Peyer's patch (tissue), 4 donors: ENCODE measurements around the gene NUMA1.

Source experiments
- CTCF ChIP-seq, 6 experiments: fragments of 450-650 bp in 4 of 6; fragments of 200-600 bp in 2 of 6; sonication (generic) in 1 of 6; IDR thresholded peaks; one replicate each; pipeline ENCODE4 v1.5.1; 2017 to 2019; ENCODE audit warnings: antibody characterized with exemption in 6 of 6, mild to moderate bottlenecking in 3 of 6, moderate library complexity in 1 of 6
- POLR2A ChIP-seq, 2 donors: fragments of 450-650 bp; IDR thresholded peaks; one replicate each; pipeline ENCODE4 v1.5.1; 2017; ENCODE audit warnings: antibody characterized with exemption in 2 of 2, mild to moderate bottlenecking in 2 of 2, moderate library complexity in 2 of 2

GRCh38 chr11:72039856-72040401, 40.4 kb downstream of the NUMA1 start:
- TF ChIP-seq CTCF (IDR thresholded peaks at IDR 0.05) (no peak), POLR2A (IDR thresholded peaks at IDR 0.05) (no peak)
